COLO829 (cell line): Measurements from ENCODE around the gene SOX15.
"Not testable (repeated sequence)": the region's sequence is repeated elsewhere in the genome, so short reads cannot be mapped to it uniquely, and the experiment has no call there.

Experiments used
- DNase-seq: peaks from one replicate; pipeline ENCODE4 v3.0.0; 2012; ENCODE audit warnings: low spot score

The SOX15 gene

DNA sequence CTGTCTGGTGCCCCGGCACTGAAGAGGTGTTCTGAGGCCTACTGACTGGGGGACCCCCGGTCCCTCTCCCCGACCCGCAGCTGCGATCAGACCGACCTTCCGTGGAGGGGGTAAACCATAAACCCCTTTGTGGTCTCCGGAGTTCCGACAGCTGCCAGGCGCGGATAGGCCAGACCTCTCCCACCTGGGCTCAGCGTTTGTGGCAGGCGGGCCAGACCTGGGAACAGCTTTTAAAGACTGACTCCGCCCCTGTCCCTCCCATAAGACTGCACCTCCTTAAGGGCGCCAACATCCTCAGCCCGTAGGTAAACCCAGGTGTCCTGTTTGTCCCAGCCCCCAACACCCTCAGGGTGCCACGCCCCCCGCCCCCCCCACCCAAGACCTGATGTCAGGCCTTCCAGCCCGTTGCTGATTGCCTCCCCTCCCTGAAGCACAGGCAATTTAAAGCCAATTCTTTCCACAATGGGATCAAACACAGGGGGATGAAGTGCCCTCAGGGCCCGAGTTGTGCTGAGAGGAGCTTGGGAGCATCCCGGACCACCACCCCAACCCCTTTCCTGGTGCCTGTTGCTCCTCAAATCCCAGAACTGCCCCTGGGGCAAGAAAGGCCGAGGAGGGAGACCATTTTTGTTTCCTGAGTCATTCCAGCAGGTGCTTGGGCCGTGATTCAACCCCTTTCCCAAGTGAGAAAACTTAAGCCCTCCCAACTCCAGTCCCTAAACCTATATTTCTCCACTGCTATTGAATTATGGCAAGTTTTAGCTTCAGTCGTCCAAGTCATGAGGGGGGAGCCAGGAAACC, at the start of gene SOX15:
TSS of gene SOX15 (minus strand) at position 204 of the 801 bp plus-strand sequence. CDS start 418 bp downstream, outside the sequence.
- DNase-seq = no peak

DNA sequence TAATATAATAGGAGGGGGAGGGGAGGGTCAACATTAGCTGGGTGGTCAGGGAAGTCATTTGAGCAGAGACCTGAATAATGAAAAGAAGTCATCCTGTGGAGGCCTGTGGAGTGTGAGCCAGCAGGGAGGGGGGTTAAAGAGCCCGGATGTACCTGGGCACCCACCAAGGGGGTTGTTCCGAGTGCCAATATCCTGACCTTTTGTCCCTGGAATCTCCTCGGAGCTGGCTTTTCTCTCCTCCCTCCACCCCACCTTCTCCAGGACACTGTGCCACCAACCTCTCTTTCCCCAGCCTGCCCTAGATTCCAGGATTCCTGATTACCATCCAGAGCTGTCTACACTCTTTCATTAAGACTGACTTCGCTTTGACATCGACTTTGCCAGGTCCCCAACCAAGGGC, 46.3 kb upstream of the SOX15 start:
- DNase-seq = no peak

DNA sequence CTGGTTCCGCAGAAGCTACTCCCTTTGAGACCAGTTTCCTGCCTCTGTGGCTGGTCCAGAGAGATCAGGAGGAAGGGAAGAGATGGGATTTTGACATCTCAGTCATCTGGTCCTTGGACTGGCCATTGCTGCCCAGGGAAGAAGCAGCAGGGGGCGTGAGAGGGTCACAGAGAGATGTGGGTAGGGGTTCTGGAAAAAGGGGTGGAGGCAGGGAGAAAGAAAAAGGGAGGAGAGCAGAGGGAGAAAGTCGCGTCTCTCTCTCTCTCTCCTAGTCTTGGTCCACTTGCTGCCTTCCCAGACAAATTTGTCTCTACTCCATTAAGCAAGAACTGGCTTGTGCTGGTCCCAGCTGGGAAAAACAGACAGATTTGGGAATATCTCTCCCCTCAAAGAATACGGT, 44.5 kb upstream of the SOX15 start:
- DNase-seq = peak; percentile 88

DNA sequence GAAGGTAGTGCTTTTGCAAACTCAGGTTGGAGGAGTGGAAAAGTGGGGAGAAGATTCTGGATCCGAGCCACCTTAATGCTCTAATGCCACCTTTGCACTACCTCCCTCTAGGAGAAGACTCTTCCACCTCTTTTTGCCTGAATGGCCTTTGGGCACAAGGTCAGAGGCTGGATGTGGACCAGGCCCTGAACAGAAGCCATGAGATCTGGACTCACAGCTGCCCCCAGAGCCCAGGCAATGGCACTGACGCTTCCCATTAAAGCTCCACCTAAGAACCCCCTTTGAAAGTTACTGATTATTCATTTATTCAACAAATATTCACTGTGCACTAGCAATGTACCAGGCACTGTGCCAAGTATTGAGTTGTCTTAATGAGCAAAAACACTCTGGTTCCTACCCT, 43.2 kb upstream of the SOX15 start:
- no peak for DNase-seq

DNA sequence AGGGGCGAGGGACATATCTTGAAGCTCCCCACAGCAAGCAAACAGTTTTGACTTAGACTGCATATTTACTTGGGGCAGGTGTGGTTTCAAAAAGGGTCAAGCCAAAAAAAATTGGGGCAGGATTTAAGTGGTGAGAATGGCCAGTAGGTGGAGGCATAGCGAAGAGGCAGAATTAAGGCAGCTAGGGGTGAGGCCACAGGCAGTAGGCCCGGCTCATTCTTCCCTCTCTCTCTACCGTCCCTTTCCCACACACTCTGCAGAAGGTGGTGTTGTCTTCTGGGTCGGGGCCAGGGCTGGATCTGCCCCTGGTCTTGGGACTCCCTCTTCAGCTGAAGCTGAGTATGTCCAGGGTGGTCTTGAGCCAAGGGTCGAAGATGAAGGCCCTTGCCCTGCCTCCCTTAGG, 42.6 kb upstream of the SOX15 start:
- peak; percentile 90 for DNase-seq

DNA sequence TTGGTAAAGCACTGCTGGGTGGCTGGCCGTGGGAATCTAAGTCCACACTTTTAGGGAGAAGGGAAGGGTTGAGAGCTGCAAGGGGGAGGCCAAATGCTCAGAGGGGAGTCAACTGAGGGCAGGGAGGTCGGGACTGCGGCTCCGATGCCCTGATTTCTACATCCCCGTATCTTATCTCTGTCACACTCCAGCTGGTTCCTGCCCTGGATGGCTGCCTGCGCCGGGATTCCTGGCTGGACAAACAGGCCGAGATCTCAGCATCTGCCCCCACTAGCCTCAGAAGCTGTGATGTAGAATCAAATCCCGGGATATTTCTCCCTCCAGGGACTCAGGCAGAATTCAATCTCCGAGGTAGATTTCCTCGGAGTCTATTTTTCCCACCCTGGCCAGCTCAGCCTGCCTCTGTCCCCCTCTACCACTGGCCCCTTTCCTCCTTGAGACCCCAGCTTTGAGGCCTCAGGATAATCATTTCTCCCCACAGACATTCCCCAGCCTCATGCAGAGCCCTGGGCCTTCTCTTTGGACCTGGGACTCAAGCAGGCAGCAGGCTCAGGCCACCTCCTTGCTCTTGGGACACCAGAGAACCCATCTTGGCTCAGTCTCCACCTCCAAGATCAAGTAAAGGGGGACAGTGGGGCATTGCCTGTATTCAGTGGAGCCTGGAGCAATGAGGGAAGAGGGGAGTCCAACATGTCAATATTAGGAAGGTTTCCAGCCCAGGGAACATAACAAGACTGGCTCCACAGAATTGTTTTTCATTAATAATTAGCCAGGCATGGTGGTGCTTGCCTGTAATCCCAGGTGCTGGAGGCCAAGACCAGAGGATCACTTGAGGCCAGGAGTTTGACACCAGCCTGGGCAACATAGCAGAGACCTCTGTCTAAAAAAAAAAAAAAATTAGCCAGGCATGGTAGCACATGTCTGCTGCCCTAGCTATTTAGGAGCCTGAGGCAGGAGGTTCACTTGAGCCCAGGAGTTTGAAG, 41.8 kb upstream of the SOX15 start:
- no peak for DNase-seq

DNA sequence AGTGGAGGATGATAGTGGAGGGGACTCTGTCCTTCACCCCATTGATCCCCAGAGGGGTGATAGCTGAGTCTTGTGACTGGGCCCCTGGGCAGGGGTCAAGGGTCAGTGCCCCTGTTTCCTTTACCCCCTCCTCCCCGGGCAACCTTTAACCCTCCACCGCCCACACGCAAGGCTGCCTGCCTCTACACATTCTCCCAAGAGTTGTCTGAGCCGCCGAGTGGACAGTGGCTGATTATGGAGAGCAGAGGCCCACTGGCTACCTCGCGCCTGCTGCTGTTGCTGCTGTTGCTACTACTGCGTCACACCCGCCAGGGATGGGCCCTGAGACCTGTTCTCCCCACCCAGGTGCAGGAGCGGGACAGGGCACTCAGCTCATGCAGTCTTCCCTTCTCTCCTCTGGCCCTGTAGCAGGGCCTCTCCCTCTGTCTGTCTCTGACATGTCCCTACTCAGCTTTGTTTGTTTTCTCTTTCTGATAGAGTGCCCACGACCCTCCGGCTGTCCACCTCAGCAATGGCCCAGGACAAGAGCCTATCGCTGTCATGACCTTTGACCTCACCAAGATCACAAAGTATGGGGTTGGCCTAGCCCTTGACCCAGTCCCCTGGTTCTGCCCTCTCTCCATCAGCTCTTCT, 40.2 kb upstream of the SOX15 start, which contains the start of gene SHBG:
TSS of gene SHBG (plus strand) at position 197 of the 633 bp plus-strand sequence. CDS start at position 235, 38 bp downstream.
- DNase-seq = no peak

DNA sequence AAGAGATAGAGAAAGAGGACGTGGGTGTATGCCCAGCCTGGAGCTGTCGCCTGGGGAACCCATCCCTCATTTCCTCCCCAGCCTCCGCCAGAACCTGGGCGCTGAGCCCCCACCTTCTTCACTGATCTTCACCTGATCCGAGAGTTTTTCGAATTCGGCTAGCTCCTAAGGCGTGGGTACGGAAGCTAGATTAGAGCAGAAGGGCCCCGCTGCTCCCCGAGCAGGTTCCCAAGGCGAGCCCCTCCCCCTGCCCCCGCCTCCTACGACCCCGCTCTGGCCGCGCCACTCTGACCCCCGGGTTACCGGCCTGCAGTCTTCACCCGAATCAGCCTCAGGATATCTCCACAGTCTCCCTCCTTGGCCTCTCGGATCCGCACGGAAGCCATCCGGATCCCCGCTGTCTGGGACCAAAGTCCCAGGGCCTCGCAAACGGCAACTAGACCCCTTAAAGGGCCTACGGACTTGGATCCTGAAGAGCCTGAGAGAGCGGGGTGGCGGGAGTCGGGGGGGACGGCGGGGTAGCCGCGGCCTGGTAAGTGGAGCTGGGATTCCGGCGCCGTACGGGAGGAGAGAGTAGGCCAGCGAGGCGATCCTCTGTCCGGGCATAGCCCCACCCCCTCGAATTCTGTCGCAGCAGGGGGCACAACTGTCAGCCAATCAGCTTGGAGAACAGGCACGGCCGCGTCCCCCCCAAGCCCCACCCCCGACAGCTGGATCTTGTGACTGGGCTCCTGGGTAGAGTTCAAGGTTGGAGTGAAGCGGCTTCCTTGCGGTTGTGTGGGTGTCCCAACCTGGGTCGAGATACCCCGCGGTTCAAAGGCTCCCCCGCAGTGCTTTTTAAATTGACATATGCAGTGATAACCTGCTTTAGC, 37.6 kb upstream of the SOX15 start, which contains the start of gene SAT2:
TSS of gene SAT2 (minus strand) at position 572 of the 872 bp plus-strand sequence. CDS start at position 386, 186 bp downstream.
- peak; percentile 98 for DNase-seq

DNA sequence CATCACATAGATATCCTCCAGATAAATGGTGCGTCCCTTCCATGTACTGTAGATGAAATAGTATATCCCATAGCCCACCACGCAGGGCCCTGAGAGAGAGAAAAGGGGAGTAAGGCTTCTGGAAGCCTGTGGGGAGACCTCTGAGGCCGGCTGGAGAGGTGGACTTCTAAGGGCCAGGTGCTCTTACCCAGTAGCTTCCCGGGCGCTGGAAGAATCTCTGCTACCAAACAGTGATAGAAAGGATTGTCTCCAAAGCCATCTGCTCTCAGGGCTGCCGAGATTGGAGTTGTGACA, 37.0 kb upstream of the SOX15 start:
- DNase-seq = no peak

DNA sequence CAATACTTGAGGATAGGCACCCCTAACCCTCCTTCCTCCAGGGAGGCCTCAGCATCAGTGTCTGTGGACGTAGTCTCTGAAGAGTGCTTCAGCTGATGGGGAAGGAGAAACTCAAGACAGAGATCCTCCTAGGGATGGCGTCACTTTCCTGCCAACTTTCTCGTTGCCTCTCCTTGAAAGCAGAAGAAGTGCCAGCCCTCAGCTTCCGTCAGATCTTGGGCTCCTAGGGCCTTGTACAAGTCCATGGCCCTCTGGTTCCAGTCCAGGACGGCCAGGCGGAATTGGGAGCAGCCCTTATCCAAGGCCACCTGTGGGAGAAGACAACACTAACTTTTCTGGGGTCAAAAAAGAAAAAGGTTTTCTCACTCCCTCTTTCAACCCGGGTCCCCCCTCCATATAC, 36.4 kb upstream of the SOX15 start:
- no peak for DNase-seq

DNA sequence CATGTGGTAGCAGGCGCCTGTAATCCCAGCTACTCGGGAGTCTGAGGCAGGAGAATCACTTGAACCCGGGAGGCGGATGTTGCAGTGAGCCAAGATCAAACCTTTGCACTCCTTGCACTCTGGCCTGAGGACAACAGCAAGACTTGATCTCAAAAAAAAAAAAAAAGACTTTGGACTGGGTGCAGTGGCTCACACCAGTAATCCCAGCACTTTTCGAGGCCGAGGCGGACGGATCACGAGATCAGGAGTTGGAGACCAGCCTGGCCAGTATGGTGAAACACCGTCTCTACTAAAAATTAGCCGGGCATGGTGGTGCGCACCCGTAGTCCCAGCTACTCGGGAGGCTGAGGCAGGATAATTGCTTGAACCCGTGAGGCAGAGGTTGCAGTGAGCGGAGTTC, 35.9 kb upstream of the SOX15 start:
- DNase-seq = not testable (repeated sequence)

DNA sequence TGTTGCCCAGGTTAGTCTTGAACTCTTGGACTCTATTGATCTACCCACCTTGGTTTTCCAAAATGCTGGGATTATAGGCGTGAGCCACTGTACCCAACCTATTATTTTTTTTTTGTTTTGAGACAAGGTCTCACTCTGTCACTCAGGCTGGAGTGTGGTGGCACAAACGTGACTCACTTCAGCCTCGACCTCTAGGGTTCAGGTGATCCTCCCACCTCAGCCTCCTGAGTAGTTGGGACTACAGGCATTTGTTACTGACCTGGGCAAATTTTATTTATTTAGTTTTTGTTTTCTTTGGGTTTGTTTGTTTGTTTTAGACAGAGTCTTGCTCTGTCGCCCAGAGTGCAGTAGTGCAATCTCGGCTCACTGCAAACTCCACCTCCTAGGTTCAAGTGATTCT, 33.8 kb upstream of the SOX15 start:
- no peak for DNase-seq

DNA sequence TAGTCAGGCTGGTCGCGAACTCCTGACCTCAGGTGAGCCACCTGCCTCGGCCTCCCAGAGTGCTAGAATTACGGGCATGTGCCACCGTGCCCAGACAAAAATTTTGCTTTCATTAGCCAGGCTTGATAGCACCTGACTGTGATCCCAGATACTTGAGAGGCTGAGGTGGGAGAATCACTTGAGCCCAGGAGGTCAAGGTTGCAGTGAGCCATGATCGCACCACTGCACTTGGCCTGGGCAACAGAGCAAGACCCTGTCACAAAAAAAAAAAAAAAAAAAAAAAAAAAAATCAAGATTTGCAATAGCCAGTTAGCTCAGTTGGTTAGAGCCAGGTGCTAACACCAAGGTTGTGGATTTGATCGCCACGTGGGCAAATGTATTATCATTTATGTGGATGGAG, 30.9 kb upstream of the SOX15 start:
- no peak for DNase-seq

DNA sequence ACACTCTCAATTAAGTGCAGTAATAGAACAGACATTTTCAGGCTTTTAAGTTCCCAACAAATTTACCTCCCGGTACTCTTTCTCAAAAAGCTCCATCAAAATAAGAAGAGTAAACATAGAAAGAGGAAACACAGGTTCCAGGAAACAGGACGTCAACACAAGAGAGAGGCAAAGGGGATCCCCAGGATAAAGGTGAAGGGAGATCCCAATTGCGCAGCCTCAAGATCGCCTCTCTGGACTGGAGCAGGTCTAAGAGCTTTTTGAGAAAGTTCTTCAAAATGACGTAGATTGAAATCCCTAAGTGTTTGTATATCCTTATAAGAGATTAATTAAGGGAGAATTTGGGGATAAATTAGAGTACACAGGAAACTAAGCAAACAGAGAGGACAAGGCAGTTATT, 28.7 kb upstream of the SOX15 start:
- no peak for DNase-seq

DNA sequence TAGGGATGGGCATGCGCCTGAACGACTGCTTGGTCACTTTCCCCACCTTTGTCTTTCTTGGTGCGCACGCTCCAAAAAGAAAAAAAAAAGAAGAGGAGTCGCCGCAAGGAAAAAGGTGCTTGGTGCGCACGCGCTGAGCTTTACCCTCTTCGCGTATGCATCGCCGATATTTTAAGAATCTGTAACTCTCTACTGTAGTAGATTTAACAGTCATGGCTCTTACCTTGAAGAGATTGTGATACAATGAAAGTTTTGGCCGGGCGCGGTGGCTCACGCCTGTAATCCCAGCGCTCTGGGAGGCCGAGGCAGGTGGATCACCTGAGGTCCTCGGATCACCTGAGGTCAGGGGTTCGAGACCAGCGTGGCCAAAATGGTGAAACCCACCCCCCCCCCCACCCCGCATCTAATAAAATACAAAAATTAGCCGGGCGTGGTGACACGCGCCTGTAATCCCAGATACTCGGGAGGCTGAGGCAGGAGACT, 25.4 kb upstream of the SOX15 start:
- no peak for DNase-seq

DNA sequence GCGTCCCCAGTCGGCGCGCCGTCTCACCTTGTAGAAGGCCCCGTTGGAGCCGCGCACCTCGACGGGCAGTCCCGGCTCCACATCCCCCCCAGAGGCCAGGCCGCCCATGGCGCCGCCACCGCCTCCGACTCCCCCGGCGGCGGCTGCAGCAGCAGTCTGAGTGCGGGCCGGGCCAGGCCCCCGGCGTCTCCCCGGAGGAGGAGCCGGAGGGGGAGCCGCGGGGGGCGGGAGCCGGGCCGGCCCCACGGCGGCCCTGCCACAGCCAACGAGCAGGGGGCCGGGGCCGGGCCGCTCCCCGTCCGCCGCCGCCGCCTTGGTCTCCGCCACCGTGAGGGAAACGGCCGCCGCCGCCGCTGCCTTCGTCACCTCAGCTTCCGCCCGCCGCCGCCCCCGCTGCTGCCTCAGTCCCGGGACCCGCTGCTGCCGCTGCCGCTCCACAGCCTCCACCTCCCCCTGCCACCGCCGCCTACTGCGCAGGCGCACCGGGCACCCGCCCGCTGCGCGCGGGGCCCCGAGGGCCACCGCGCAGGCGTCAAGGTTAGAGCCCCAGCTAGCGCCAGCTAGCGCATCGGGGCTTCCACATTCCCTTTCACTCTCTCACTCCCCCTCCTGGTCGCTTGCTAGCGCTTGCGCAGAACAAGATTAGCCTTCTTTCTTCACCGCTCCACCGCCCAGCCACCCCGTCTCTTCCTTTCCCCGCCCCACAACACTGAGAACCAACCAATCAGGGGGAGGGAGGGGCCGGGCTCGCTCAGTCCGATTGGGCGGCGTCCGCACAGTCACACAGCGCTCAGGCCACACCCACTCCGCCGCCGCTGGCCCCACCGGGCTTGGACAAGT, 24.8 kb upstream of the SOX15 start, which contains the start of gene FXR2:
TSS of gene FXR2 (minus strand) at position 473 of the 840 bp plus-strand sequence. CDS start at position 108, 365 bp downstream.
- DNase-seq = peak; percentile 100

DNA sequence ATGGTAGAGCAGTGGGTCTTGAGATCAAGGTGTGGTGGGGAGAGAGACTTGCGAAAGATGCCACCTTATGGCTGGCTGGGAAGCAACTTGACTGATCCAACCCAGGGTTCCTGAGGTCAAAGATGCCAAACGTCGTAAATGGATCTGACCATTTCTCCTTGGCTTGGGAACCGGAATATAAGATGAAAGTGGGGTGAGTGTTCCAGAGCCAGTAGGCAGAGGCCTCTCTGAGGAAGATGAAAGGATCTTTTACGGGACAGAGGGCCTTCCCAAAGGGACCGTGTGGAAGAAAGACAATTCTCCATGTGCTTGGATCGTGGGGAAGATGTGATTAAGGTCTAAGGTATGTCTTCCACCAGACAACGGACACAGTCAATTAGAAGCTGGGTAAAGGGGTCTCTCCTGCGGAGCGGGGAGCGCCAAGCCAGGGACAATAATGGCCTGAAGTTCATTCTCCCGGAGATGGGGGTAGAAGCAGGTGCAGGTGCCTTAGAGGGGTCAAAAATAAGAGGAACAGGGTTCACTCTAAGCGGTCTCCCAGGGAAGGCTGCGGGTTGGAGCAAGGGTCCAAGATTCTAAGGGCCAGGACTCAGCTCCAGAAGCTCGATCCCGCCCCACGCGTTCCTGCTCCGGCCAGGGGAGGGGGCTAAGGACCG, 24.0 kb upstream of the SOX15 start:
- peak; percentile 42 for DNase-seq

DNA sequence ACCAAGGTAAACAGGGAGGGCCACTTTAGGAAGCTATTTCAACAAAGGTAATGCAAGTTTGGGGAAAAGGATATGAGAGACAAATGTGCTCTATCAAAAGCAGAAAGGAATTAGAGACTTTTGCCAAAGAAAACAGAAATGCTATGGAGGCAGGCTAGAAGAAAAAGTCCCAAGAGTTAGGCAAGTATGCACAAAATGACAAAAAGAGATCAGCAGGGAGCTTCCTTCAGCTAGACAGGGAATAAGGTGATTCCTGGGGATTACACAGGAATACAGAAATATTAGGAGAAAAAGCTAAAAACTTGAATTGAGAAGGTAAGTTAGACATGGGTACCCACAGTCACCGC, 22.4 kb upstream of the SOX15 start:
- DNase-seq = no peak

DNA sequence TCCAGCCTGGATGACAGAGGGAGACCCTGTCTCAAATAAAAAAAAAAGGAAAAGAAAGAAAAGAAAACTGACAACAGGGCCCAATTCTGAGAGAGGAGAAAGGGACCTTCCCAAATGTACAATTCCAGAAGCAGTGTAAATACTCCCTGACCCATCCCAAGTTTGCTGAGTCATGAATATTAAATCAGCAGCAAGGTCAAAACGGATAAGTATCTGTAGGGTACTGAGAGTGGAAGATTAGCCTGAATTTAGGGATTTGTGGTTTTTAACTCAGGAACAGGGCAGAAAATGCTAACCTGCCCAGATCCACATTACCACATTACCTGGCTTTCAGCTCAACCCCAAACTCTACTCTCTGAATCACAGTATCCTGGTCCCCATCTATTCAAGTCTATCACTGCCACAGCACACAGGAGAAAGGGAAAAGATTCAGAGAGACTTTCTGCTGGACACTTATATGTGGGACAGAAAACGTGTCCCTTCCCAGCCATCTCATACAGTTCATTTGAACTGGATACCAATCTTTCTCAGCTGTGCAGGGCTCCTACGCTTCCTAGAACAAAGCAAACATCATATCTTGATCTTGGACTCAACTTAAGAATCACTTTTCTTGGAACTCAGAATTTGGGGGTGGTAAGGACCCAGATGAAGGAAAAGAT, 21.9 kb upstream of the SOX15 start:
- no peak for DNase-seq
